Fibroblast of villous mesenchyme (primary cell): ENCODE data around the gene PARD3. TPM values are rescaled to one million over a fixed set of nuclear protein-coding genes. Genes with fewer than 3 reads are reported as not detected.
A peak's percentile ranks its signal among the peaks of the same experiment; 100 is the strongest.

Experiments
- DNase-seq: peaks from one replicate; pipeline ENCODE4 v3.0.0-alpha.2; 2010; ENCODE audit warnings: low read depth
- H3K4me3 ChIP-seq: 2 replicates; pipeline ENCODE4 v1.5.1; 2011; ENCODE audit warnings: low read depth, mild to moderate bottlenecking, low read length
- total RNA-seq: library from RNA; depleted of rRNA; stranded (reverse); fragments of >200 nt; gene quantifications from 2 replicates; pipeline ENCODE4 v1.2.3, GENCODE V29; 2012
- TF ChIP-seq, protein P1 (sequence below): IDR thresholded peaks from 2 replicates; pipeline ENCODE4 v1.5.1; 2012; ENCODE audit warnings: low read depth, mild to moderate bottlenecking, low read length; ENCODE audit not compliant: insufficient read depth

PARD3 gene
- 38.7 and 44.0 TPM in 2 replicates for total RNA-seq

DNA sequence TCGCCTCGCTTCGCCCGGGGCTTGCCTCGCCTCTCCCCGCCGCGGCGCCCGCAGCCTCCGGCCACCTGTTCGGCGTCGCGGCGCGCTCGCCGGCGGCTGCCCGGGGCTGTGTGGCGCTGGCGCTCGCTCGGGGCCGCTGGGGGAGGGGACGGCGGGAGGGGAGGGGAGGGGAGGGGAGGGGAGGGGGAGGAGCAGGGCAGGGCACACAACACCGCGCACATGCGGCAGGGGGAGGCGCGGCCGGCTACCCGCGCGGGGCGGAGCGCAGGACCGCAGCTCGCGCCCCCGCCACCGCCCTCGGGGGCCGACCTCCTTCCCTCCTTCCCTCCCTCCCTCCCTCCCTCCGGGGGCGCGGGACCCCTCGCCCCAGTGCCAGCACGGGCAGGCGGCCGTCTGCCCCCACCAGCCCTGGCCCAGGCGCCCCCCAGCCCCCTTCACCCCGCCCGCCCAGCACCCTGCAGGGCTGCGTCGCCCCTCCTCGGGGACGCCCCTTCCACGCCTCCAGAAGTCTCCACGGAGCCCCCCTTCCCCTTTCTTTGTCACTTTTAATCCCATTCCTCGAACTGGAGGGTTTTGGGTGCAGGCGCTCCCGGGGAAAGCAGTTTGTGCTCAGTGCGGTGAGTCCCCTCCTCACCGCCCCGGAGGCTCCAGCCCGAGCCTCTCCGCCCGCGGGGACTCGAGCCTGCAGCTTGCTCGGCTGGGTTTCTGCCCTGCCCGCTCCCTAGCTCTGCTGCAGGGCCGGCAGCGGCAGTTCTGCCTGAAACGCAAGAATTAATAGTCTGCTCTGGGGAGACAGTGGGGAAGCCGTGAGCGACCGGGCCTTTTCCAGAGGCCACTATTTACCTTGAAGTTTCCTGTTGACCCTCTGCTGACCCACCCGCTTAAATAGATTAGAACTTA is at the start of gene PARD3:
PARD3 (minus strand) TSS at position 112 of the 900 bp plus-strand sequence. CDS start 301 bp downstream, outside the sequence.
- TF ChIP-seq, protein P1, sequence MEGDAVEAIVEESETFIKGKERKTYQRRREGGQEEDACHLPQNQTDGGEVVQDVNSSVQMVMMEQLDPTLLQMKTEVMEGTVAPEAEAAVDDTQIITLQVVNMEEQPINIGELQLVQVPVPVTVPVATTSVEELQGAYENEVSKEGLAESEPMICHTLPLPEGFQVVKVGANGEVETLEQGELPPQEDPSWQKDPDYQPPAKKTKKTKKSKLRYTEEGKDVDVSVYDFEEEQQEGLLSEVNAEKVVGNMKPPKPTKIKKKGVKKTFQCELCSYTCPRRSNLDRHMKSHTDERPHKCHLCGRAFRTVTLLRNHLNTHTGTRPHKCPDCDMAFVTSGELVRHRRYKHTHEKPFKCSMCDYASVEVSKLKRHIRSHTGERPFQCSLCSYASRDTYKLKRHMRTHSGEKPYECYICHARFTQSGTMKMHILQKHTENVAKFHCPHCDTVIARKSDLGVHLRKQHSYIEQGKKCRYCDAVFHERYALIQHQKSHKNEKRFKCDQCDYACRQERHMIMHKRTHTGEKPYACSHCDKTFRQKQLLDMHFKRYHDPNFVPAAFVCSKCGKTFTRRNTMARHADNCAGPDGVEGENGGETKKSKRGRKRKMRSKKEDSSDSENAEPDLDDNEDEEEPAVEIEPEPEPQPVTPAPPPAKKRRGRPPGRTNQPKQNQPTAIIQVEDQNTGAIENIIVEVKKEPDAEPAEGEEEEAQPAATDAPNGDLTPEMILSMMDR: no peak
- H3K4me3 ChIP-seq: peak within 1 kb of the TSS; percentile 75
- peak; percentile 66 for DNase-seq

DNA sequence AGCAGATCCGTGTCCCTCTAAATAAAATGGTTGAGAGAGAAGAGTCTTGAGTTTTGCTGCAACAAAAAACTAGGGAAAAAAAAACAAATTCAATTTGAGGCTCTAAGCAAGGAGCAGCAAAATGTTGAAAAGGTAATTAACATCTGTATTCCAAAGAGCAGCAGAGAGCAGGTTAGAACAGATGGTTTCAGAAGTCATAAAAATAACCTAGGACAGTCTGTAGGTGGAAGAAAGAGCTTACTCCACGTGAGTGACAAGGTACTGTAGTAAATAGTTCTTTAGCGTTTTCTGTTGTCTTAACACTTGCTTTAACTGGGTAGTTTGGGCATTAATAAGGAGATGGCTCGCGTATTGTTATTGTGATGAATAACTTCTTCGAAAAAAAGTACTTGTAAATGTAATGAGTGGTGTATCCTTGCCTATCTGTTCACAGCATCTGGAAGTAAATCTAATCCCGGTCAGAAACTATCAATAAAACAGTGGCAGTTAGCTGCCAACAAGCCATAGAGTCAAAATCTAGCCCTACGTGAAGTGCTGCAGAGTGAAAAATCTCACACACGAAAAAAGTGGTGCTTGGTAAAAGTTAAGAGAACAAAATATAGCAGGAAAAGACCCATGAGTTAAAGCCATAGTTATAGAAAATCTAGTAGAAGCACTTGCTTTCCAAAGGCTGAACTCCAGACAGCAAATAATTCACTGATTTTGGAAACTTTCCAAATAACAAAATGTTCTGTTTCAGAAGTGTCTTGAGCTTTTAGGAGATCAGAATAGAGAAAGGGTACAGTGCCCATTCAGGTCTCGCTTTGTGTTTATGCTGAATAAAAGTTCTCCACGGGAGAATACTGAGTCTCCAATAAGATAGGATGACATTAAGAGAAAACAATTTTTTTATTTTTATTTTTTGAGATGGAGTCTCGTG is 49.3 kb upstream of the PARD3 start:
- TF ChIP-seq, protein P1: no peak
- H3K4me3 ChIP-seq: no peak overlapping the region
- DNase-seq: peak; percentile 7

DNA sequence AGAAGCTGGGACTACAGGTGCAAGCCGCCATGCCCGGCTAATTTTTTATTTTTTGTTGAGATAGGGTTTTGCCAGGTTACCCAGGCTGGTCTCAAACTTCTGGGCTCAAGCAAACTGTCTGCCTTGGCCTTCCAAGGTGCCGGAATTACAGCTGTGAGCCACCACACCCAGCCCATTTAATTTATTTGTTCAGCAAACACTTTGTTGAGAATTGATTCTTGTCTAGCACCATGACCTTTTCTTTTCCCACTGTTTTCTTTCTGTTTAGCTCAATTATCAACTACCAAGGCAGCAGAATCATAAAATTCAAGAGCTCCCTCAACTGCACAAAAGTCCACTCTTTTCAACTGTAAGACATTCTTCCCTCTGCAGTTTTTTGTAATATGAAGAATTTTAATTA is 47.8 kb upstream of the PARD3 start:
- TF ChIP-seq, protein P1: no peak
- no peak overlapping the region for H3K4me3 ChIP-seq
- no peak for DNase-seq

DNA sequence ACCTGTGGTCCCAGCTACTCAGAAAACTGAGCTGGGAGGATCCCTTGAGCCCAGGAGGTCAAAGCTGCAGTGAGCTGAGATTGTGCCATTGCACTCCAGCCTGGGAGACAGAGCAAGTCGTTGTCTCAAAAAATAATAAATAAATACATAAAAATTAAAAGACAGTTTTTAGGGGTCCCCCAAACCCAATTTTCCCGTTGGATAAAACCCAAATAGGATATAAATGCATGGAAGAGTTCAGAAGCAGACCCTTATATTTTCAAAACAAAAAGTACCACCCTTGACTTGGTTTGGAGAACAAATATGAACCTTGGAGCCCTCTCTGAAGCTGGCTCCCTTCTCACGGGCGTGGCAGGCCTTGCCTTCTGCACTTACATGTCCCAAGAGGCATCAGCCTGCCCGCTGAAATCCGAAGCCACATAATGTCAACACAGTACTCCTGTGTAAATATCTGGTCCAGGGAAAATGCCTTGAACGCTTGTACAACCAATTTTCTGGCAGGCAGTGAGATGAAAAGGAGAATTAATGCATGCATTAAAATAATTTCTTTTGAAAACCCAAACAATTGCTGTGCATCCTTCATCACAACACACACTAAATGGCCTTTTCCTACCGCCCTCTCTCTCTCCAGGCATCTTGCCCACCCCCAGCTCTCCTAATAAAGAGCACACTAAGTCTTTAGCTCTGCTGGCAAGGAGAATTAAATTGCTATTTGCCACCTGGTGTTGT is 46.4 kb upstream of the PARD3 start:
- no peak overlapping the region for H3K4me3 ChIP-seq
- DNase-seq: peak; percentile 39
- TF ChIP-seq, protein P1: no peak

DNA sequence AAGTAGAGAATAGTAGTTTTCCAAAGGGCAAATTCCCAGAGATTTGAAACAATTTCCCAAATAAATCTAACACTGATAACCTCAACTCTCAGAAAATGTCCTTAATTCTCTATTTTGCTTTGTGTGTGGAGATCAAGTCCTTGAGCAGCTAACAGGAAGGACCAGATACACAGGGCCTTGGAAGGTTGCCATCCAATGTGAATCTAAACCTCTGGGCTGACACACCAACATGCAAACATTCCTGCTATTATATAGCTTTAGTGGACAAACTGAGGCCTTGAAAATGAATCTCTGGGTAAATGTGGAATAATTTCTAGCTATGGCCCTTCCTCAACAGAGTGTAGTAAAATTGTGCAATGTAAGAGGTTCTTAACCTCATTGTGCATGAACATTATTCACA is 44.1 kb upstream of the PARD3 start:
- H3K4me3 ChIP-seq: no peak overlapping the region
- peak; percentile 6 for DNase-seq
- TF ChIP-seq, protein P1: no peak

DNA sequence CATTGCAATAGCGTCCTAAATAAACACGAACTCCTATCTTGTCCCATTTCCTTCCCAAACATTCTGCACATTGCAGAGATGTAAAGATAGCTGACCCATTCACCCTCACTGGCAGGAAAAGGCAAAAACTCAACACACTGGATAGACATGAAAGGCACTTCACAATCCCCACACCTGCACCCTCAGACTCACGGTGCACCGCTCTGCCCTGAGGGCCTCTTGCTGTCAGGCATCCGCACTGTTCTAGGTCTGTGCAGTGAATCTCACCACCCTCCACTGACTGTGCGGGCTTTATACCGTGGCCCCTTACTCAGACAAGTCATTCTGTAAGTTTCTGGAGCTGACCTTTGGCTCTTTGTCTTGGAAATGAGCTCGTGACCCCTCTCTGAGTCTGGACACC is 42.9 kb upstream of the PARD3 start:
- no peak overlapping the region for H3K4me3 ChIP-seq
- no peak for DNase-seq
- TF ChIP-seq, protein P1: no peak
